22Rv1 (cell line): ENCODE data around the gene VMP1.
"Not testable (repeated sequence)": the region's sequence is repeated elsewhere in the genome, so short reads cannot be mapped to it uniquely, and the experiment has no call there.

ENCODE experiments used
- H3K27ac ChIP-seq: fragments of 450-650 bp; 2 replicates; pipeline ENCODE4 v1.5.1; 2017
- ZFX ChIP-seq: fragments of 450-650 bp; IDR thresholded peaks from 2 replicates; pipeline ENCODE4 v1.6.1; 2017; ENCODE audit warnings: antibody characterized with exemption, borderline replicate concordance
- TF ChIP-seq, protein P1 (sequence below): fragments of 450-650 bp; IDR thresholded peaks from 2 replicates; pipeline ENCODE4 v1.5.1; 2017; ENCODE audit warnings: mild to moderate bottlenecking

The VMP1 gene

DNA sequence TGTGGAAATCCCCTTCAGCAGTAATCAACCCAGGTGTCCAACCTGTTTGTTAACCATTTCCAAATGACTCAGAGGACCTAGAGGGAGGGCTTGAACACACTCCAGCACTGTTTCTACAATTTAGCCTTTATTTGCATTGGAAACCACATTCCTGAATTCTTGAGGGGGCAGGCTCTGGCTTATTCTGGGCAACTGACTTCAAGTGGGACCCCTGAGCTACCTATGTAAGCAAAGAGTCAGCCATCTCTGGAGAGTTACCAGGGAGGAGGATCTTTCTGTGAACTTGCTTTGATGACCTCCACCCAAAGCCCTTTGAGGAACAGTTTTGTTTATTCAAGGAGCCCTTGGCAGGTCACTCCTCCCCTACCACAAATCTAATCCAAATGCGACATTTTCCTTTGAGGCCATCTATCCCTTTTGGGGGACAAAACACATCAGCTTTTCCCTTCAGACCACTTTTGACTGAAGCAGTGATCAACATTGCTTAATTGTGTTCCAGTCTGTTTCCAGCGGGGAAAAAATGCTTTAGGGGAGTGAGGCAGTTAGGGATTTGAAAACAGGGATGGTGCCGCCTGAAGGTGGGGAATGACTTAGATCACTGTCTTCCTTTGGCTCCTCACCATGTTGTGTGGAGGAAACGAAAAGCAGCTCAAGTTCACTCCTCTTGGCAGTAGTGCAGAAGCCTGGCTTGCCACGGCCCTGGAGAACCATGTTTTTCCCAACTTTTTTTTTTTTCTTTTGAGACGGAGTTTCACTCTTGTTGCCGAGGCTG lies 139.1 kb downstream of the VMP1 start:
- H3K27ac ChIP-seq, result peak overlapping the region; percentile 100
- no peak for TF ChIP-seq ZFX
- TF ChIP-seq, protein P1, sequence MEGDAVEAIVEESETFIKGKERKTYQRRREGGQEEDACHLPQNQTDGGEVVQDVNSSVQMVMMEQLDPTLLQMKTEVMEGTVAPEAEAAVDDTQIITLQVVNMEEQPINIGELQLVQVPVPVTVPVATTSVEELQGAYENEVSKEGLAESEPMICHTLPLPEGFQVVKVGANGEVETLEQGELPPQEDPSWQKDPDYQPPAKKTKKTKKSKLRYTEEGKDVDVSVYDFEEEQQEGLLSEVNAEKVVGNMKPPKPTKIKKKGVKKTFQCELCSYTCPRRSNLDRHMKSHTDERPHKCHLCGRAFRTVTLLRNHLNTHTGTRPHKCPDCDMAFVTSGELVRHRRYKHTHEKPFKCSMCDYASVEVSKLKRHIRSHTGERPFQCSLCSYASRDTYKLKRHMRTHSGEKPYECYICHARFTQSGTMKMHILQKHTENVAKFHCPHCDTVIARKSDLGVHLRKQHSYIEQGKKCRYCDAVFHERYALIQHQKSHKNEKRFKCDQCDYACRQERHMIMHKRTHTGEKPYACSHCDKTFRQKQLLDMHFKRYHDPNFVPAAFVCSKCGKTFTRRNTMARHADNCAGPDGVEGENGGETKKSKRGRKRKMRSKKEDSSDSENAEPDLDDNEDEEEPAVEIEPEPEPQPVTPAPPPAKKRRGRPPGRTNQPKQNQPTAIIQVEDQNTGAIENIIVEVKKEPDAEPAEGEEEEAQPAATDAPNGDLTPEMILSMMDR, result no peak

DNA sequence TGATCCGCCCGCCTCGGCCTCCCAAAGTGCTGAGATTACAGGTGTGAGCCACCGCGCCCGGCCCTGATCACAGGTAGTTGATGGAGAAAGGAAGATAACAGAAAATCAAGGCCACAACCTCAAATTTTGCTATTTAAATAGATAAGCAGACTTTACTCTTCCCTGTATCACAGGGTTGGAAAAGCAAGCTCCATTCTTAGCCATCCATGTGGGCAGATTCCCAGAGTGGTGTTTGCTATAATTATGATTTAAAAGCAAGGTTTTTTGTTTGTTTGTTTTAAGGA lies 140.9 kb downstream of the VMP1 start:
- peak overlapping the region; percentile 100 for H3K27ac ChIP-seq
- TF ChIP-seq ZFX, result no peak
- TF ChIP-seq, protein P1, result no peak

DNA sequence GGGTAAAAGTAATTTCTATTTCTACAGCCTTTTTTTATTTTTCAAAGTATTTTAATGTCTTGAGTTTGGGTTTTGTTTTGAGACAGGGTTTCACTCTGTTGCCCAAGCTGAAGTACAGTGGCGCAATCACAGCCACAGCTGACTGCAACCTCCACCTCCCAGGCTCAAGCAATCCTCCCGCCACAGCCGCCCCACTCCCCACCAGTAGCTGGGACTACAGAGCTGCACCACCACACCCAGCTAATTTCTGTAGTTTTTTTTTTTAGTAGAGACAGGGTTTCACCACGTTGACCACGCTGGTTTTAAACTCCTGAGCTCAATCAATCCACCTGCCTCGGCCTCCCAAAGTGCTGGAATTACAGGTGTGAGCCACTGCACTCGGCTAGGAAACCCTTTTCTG lies 141.3 kb downstream of the VMP1 start:
- TF ChIP-seq ZFX, result no peak
- TF ChIP-seq, protein P1, result no peak
- H3K27ac ChIP-seq, result peak overlapping the region; percentile 100

DNA sequence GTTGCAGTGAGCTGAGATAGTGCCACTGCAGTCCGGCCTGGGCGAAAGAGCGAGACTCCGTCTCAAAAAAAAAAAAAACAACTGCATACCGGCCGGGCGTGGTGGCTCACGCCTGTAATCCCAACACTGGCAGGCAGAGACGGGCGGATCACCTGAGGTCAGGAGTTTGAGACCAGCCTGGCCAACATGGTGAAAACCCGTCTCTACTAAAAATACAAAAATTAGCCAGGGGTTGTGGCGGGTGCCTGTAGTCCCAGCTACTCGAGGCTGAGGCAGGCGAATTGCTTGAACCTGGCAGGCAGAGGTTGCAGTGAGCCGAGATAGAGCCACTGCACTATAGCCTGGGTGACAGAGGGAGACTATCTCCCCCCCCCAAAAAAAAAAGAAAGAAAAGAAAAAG lies 142.9 kb downstream of the VMP1 start:
- H3K27ac ChIP-seq, result not testable (repeated sequence)

DNA sequence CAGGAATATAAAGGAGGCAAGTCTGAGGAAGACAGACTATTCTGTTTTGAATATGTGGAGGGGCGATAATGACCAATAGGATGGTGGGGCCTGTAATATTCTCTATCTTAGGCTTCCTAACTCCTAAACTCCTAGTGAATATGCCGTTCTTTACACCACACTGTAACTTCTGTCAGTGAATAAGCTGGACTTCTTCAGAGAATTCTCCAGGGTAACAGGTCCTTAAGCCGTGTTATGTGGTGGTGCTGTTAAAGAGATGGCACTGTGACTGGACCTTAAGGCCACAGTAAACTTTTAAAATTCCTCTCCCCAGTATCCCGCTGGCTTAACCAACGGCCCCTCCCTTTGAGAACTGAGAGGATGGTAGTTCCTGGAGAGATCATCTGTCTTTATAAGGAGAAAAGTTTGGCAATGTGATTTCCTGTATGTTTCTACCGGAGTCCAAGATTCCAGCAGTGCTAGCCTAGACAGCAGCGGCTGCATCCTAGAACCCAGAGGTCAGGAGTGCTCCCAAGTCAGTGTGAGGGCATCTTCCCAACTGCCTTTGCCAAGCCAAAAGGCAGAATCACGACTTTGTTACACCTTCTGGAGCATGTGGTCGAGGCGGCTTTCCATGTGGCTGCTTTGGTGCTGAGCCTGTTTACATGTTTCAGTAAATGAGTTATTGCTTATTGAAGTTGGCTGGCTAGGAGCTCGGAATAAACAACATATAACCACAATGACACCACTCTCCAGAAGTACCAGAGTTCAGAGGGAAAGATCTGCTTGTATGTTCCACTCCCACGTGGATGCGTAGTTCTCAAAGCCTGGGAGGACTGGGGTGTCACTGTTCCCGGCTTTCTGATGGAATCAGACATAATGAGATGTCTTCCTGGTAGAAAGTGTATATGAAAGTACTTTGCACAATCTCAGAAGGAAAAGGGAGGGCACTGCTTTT lies 144.3 kb downstream of the VMP1 start:
- peak overlapping the region; percentile 64 for H3K27ac ChIP-seq
- TF ChIP-seq, protein P1, result no peak
- no peak for TF ChIP-seq ZFX

DNA sequence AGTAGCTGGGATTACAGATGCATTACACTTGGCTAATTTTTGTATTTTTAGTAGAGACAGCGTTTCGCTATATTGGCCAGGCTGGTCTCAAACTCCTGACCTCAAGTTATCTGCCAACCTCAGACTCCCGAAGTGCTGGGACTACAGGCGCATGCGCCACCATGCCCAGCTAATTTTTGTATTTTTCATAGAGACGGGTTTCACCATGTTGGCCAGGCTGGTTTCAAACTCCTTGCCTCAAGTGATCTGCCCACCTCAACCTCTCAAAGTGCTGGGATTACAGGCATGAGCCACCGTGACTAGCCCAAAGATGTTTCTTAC lies 145.4 kb downstream of the VMP1 start:
- peak overlapping the region; percentile 64 for H3K27ac ChIP-seq

DNA sequence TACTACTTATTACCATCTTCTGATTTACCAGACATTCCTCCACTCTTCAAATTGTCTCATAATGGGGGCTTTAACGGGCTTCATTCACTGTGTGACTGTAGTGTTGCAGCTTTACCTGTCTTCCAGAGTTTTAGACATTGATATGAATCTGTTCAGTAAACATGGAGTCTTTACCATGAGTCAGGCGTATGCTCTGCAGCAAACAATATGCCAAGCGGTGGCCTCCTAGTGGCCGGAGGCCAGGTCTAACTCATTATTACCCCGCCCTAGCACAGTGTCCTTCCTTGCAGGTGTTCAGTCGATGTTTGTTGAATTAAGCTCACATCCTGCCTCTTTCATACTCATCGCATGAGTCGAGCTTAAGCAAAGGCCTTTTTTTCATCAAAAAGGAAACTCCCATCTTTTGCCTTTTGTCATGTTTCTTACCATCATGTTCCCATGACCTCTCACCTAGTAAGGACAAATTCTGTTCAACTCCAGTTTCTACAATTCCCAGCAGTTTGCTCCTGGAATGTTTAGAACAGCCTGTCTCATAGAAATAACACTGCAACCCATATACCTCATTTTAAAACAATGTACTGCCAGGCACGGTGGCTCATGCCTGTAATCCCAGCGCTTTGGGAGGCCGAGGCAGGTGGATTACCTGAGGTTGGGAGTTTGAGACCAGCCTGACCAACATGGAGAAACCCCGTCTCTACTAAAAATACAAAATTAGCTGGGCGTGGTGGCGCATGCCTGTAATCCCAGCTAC lies 145.9 kb downstream of the VMP1 start:
- TF ChIP-seq, protein P1, result peak; percentile 86
- no peak for TF ChIP-seq ZFX
- H3K27ac ChIP-seq, result peak overlapping the region; percentile 64

DNA sequence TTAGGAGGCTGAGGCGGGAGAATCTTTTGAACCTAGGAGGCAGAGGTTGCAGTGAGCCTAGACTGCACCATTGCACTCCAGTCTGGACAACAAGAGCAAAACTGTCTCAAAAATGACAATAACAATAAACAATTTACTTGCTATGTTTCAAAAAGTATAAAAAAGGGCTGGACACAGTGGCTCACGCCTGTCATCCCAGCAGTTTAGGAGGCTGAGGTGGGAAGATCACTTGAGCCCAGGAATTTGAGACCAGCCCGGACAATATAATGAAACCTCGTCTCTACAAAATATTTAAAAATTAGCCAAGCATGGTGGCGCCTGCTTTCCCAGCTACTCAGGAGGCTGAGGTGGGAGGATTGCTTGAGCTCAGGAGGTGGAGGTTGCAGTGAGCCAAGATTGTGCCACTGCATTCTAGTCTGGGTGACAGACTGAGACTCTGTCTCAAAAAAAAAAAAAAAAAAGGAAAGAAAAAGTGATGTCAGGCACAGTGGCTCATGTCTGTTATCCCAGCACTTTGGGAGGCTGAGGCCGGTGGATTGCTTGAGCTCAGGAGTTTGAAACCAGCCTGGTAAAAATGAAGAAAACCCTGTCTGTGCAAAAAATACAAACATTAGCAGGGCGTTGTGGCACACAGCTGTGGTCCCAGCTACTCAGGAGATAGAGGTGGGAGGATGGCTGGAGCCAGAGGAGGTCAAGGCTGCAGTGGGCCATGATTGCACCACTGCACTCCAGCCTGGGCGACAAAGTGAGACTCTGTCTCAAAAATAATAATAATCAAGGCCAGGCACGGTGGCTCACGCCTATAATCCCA lies 146.7 kb downstream of the VMP1 start:
- peak overlapping the region; percentile 64 for H3K27ac ChIP-seq
